HG02798 (cell line): Measurements from ENCODE around the gene YDJC.
"Not testable (repeated sequence)": the region's sequence is repeated elsewhere in the genome, so short reads cannot be mapped to it uniquely, and the experiment has no call there.

Experiments used
- ATAC-seq: cut with Tn5 transposase; IDR thresholded peaks from one replicate; pipeline ENCODE4 v1.9.1; 2021; ENCODE audit warnings: mild to moderate bottlenecking; ENCODE audit not compliant: unreplicated experiment, poor library complexity

Gene YDJC

GRCh38 chr22:21613553-21614233, 16.1 kb downstream of the YDJC start:
- no peak for ATAC-seq

DNA sequence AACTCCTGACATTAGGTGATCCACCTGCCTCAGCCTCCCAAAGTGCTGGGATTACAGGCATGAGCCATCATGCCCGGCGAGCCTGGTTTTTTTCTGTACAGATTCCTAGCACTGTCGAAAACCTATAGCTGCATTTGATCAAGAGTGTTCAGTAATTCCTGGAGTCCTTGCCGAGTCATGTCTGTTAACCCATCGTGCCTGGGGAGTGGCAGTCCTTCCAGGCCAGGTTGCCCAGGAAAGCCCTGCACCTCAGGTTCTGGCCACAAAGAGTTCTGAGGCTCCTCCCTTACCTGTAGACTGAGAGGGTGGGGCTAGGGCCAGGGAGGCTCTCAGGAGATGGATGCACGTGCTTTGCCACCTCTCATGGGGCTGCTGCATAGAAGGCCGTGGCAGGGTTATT, 17.0 kb downstream of the YDJC start:
- no peak for ATAC-seq

DNA sequence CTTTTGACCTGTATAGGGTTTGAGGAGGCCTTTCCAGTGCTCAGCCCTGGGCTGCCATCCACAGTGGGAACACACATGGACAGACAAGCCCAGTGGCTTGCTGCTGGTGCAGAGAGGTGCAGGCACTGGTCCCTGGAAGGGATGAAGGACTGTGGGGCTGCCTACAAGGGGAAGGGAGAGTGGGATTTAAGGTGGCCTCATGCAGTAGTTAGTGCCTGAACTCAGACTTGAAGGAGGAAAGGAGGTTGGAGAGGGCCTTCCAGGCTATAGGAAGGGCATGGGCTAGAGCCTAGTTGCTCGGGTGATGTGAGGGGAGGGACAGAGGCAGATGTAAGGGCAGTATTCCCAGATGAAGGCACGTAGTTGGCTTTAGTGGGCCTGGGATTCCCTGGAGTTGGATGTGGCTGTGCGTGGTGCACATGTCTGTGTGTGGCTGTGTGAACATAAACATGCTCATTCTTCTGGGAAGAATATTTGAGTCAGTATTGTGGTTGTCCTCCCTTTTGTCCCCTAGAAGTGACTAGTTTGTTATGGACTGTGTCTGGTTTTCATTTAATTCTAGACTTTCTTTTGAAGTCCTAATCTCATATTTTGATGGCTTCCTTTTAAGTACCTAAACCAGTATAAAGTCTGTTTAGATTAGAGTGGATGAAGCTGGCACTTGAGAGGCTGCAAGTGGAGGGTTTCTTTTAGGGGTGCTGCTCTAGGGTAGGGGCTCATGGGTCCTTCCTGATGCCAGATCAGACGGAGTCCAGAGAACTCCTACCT, 18.4 kb downstream of the YDJC start:
- ATAC-seq, result no peak

GRCh38 chr22:21609556-21610157, 20.2 kb downstream of the YDJC start:
- not testable (repeated sequence) for ATAC-seq

GRCh38 chr22:21606775-21607174, 23.0 kb downstream of the YDJC start:
- no peak for ATAC-seq

GRCh38 chr22:21605887-21606564, 23.8 kb downstream of the YDJC start:
- ATAC-seq, result no peak

GRCh38 chr22:21603973-21604372, 25.8 kb downstream of the YDJC start:
- no peak for ATAC-seq

DNA sequence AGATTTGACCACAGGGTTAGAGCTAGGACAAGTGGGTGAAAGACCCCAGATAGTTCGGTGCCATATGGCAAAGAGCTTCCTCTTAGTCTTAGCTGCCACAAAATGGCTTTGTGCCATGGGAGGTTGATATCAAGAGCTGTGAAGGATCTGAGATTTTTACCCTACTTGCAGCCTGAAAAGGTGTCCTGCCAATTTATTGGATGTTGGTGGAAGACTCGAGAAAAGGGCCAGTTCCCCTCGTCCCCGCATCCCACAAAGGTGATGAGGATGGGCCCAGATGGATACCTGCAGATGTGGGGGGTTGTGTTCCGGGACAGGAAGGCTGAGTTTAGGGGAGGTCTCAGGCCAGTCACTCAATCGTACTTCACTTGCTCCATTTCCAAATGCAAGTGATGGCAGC, 27.2 kb downstream of the YDJC start:
- ATAC-seq, result no peak

DNA sequence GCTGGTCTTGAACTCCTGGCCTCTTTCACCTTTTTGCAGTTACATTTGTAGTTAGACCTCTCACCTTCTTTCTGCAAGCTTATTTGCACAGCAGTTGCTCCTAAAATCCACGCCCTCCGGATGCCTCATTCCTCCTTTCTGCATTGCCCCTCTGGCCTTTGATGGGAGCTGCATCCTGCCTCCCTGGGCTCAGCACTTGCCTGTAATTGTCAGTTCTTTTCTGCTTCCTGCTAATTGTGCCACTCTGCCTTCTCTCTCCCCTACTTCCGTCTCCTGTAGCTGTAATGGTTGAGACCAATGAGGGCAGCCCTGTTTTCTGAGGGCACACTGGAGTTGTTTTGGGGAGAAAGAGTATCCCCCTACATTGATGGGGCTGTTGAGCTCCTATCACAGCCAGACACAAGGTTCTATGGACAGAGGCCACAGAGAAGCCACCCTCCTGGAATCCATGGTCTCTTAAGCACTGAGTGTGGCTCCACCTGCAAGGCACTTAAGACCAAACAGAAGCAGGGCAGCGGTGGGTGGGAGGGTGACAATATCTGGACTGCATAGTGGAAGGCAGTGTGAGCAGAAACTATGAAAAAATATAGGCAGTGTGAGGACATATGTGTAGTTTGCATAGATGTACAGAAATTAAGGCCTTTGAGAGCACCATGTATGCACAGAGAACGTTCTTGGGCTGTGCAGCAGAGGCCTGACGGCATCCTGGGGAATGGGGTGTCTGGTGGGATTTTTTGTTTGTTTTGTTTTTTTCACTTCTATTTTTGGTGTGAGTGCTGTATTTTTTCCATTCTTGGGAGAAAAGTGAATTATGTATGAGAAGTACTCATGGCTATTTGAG, 30.5 kb downstream of the YDJC start:
- no peak for ATAC-seq

DNA sequence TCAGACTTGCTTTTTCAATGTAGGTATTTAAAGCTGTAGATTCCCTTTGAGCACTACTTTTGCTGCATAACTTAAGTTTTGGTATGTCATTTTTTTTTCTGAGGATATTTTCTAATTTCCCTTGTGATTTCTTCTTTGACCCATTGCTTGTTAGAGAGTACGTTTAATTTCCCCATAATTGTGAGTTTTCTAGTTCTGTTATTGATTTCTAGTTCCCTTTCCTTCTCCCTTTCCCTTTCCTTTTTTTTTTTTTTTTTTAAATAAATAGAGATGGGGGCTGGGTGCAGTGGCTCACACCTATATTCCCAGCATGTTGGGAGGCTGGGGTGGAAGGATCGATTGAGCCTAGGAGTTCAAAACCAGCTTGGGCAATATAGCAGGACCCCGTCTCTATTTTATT, 31.5 kb downstream of the YDJC start:
- ATAC-seq, result no peak

GRCh38 chr22:21596356-21597135, 33.3 kb downstream of the YDJC start:
- ATAC-seq, result not testable (repeated sequence)

DNA sequence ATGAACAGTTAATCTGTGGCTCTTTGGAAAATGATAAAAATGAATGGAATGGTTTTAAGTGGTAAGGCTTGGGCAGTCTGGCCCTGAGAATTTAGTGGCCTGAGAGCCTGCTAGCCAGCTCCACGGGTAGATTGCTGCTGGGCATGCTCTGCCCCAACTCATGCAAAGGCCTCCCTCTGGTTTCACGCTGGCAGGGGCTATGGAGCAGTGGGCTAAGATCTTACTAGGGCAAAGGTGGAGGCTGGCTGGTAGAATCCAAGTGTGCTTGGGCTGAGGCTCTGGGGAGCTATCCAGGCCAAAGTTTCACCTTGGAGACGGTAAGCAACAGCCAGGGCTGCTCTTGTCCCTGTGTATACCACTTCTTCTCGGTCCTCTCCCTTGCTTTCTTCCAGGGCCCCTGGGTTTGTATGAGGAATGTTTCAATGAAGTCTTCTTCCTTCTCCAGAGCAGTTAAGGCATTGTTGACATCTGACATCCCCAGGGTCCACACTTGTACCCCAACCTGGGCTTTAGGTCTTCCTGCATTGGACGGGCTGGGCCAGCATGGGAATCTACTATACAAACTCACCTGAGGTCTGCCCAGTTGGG, 34.9 kb downstream of the YDJC start:
- ATAC-seq, result no peak

DNA sequence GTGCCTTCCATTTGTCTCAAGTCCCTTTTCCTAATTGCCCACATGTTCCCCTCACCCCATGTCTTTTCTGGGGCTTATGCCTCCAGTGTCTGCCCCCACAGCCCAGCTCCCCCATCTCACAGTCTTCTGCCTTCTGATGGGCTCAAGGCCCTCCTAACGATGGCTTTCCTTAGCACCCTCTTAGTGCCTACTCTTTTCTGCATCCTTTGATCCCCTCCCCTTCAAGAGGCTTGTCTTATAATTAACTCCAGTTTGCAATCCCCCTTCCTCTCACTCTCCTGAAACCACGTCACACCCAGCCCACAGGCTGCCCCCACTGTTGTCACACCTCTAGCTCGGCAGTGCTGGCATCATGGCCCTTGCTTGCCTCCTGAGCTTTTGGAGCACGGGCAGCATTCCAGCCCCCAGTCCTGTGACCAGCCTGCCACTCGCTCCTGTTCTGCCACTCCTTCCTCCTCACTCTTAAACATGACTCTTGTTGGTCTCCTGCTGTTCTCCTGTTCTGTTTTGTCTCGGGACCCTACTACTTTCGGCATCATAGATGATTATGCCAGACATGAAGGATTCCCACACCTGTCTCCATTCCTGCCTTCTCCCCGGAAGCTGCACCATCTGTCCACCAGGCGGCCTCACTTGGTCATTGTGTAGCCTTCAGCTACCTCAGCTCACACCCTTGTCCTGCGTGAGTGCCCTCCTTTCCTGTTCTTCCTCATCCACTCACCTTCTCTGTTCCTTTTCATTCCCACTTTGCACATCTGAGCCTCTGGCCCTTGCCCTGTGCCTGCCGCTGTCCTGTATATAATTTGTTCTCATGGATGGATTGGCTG, 36.2 kb downstream of the YDJC start:
- no peak for ATAC-seq

DNA sequence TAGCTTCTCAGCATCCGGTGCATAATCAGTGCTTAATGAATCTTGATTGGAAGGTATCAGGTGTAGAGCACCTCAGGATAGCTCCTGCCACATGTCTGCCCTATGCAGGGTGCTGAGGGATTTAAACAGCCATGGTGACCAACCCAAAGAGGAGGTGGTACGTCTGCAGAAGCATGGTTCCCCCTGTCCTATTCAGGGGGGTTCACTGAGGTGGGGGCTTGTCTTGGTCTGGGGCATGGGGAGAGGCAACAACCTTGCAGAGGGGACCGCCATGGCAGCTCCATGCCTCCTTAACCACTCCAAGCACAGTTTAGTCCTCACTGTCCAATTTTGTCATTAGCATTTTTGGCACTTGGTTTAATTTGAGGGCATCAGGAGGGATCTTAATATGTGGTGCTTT, 37.4 kb downstream of the YDJC start:
- ATAC-seq, result no peak

GRCh38 chr22:21591695-21592094, 38.1 kb downstream of the YDJC start:
- no peak for ATAC-seq

DNA sequence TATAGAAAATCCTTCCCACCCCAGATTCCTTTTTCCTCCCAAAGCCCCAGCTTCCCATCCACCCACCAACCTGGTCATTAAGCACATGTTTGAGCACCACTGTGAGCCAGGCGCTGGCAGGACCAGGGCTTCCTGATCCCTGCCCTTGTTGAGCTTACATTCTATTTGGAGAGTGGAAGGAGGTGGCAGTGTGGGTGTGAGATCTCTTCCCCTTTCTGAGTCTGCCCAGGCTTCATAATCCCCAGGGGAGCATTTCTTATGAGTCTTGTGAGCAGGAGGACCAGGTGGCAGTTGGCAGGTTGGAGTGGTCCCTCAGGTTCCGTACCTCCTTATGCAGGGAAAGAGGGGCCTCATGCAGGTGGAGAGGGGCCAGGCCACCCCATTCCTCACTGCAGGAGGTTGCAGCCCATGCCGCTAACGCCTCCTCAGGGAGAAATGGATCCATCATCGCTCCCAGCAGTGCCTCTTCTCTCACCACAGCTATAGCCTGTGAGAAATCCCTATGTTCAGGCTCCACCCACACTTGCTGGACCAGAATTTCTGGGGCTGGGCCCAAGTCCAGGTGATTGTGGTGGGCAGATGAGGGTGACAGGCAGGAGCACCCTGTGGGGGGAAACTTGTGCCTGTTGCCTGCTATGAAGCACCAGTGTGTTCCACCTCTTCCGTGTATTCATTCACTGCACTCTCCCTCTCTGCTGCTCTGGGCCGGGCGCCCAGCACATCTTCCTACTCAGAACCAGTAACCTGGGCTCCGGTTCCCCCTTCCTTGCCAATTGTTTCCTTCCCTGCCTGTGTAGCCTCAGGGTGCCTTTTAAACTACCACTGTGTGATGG, 38.8 kb downstream of the YDJC start:
- ATAC-seq, result no peak

DNA sequence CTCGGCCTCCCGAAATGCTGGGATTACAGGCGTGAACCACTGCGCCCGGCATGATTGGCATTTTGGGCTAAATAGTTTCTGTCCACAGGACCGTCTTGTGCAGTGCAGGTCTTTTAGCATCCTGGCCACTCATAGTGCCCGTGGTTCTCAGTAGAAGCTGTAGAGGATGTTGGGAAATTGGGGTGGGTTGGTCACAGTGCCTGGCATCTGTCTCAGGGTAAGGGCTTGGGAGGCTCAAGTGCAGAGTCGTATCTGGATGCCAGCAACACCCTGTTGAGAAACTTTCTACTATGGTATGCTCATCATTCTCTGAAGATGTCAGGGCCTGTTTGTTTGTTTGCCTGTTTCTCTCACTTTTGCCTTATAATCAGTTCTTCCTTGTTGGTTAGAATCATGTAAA, 40.4 kb downstream of the YDJC start:
- ATAC-seq, result no peak
